B cell (primary cell): ENCODE measurements around the gene GUCY1B1.

Experiments
- CTCF ChIP-seq: fragments of 200-600 bp; IDR thresholded peaks from one replicate; pipeline ENCODE4 v1.8.0; 2022; ENCODE audit warnings: antibody characterized with exemption, mild to moderate bottlenecking
- EZH2 ChIP-seq: IDR thresholded peaks from 2 replicates; pipeline ENCODE4 v1.6.1; 2012; ENCODE audit warnings: borderline replicate concordance, low read depth, mild to moderate bottlenecking, moderate library complexity, low read length; ENCODE audit not compliant: insufficient read depth, poor library complexity, severe bottlenecking

GRCh38 chr4:155799794-155800123 lies 40.9 kb downstream of the GUCY1B1 start:
- no peak for TF ChIP-seq EZH2
- TF ChIP-seq CTCF, result no peak
